Mesodermal cell (in vitro differentiated cells): ENCODE results near the gene CELSR1.

ENCODE experiments used
- H3K27ac ChIP-seq: 2 replicates; pipeline ENCODE4 v1.7.0; 2013; ENCODE audit warnings: mild to moderate bottlenecking, low read depth, low read length, moderate library complexity; ENCODE audit not compliant: severe bottlenecking
- H3K36me3 ChIP-seq: 2 replicates; pipeline ENCODE4 v1.7.1; 2013; ENCODE audit warnings: mild to moderate bottlenecking, low read length, moderate library complexity; ENCODE audit not compliant: control insufficient read depth, insufficient read depth
- H3K4me1 ChIP-seq: one replicate; pipeline ENCODE4 v1.7.1; 2013; ENCODE audit warnings: mild to moderate bottlenecking, low read length; ENCODE audit not compliant: insufficient read depth, control insufficient read depth, poor library complexity, severe bottlenecking
- H3K4me3 ChIP-seq: 2 replicates; pipeline ENCODE4 v1.7.0; 2013; ENCODE audit warnings: low read length, control low read depth, mild to moderate bottlenecking; ENCODE audit not compliant: insufficient read depth, poor library complexity, severe bottlenecking; ENCODE audit errors: extremely low read depth
- H3K9me3 ChIP-seq: 2 replicates; pipeline ENCODE4 v1.7.1; 2013; ENCODE audit warnings: mild to moderate bottlenecking, low read length, moderate library complexity; ENCODE audit not compliant: control insufficient read depth
- WGBS, 2 experiments: methylation state at CpG; one replicate each; pipeline ENCODE4 v1.1.5; 2013; ENCODE audit warnings: missing lambda C conversion rate in 2 of 2; ENCODE audit not compliant: insufficient coverage in 2 of 2; 5-methylcytosine and 5-hydroxymethylcytosine counted together

Gene CELSR1

GRCh38 chr22:46447906-46448305 lies 89.5 kb downstream of the CELSR1 start:
- no peaks in the 10 kb centered on the region for H3K4me1 ChIP-seq
- 87 to 96% methylated on average over 3 to 5 of the region's 5 CpGs for WGBS, 2 experiments
- no peaks in the 10 kb centered on the region for H3K9me3 ChIP-seq
- H3K4me3 ChIP-seq, result no peak overlapping the region
- no peaks in the 10 kb centered on the region for H3K36me3 ChIP-seq
- H3K27ac ChIP-seq, result no peak overlapping the region

DNA sequence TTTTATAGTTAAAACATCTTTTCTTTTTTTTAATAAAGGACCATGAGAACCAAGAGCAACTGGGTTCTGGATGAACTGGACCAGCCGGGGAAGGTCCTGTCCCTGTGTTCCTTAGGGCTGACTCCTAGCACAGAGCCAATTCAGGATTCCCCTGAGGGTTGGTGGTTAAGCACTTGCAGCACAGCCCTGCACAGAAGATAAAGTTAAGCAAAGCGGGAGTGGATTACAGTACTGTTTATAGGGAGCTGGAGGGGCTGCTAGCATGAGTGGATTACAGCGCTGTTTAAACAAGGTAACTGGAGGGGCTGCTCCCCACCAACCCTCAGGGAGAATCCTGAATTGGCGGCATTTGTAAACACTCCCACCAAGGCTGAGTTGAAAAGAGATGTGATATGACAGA lies 90.6 kb downstream of the CELSR1 start:
- no peaks in the 10 kb centered on the region for H3K36me3 ChIP-seq

DNA sequence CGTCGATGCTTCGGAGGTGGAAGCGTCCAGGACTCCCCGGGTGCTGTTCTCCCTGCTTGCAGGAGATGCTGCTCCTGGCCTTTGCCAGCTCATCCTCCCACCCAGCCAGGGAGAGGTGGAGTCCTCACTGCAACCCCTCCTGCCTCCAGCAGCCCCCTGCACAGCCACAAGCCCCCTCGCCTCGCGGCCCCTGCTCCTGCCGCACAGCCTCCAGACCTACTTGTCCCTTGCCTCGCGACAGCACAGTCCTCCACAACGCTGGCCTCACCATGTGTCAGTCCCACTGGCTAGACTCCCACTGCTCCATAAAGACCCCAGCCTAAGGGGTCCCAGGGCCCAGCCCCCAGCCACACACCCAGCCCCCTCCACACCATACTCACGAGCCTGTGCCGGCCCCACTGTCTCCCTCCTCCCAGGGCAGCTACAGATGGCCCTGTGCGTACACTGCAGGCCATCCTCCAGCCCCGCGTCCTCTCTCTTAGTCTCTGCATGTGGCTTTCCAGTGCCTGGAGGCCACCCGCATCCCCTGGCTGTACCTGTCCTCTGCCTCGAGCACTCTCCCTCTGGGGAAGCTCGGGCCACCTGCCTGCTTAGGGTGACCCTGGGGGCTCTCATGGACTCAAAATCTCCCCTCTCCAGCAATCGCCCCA lies 91.5 kb downstream of the CELSR1 start:
- no peaks in the 10 kb centered on the region for H3K4me1 ChIP-seq
- H3K9me3 ChIP-seq, result no peaks in the 10 kb centered on the region
- WGBS, 2 experiments, result 85 to 89% methylated on average over 20 of the region's 21 CpGs
- H3K4me3 ChIP-seq, result no peak overlapping the region
- H3K36me3 ChIP-seq, result no peaks in the 10 kb centered on the region
- H3K27ac ChIP-seq, result no peak overlapping the region

More for the DNA sequence above, 90.6 kb downstream of the CELSR1 start:
- Histone ChIP-seq H3K4me1 (no peaks in the 10 kb centered on the region), H3K4me3 (no peak overlapping the region), H3K9me3 (no peaks in the 10 kb centered on the region), H3K27ac (no peak overlapping the region)
- WGBS, 2 experiments, result 89 to 100% methylated on average over 2 to 3 of the region's 4 CpGs

GRCh38 chr22:46444390-46444854 lies 93.0 kb downstream of the CELSR1 start:
- Histone ChIP-seq H3K4me3 (no peak overlapping the region), H3K4me1 (no peaks in the 10 kb centered on the region), H3K27ac (no peak overlapping the region), H3K36me3 (no peaks in the 10 kb centered on the region), H3K9me3 (no peaks in the 10 kb centered on the region)
- WGBS, 2 experiments, result 86 to 88% methylated on average over 7 to 10 of the region's 10 CpGs

DNA sequence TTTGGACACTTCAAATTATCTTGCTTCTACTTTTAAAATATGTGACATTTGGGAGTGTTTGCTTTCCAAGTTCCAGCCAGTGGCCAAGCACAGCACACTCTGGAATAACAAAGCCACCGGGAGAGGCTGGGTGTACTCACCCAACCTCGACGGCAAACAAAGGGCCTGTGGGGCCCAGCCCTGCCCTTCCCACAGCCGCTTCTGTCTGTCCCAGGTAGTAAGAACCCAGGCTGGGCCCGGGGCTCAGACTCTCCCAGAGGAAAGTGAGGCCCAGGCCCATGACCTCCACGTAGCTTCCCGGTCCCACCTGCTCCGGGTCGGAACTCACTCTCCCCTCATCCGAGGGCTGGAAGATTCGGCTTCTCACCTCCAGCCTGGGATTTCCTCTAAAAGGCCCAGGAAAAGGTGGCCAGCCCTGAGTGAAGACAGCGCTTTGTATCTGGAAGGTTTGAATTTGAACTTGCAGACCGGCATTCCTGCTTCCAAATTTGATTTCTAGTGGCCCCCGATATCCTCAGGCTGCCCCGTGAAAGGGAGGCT lies 93.5 kb downstream of the CELSR1 start:
- H3K9me3 ChIP-seq, result no peaks in the 10 kb centered on the region
- H3K36me3 ChIP-seq, result no peaks in the 10 kb centered on the region
- 76 to 84% methylated on average over 12 to 15 of the region's 15 CpGs for WGBS, 2 experiments
- H3K4me3 ChIP-seq, result no peak overlapping the region
- H3K27ac ChIP-seq, result no peak overlapping the region
- H3K4me1 ChIP-seq, result no peaks in the 10 kb centered on the region

DNA sequence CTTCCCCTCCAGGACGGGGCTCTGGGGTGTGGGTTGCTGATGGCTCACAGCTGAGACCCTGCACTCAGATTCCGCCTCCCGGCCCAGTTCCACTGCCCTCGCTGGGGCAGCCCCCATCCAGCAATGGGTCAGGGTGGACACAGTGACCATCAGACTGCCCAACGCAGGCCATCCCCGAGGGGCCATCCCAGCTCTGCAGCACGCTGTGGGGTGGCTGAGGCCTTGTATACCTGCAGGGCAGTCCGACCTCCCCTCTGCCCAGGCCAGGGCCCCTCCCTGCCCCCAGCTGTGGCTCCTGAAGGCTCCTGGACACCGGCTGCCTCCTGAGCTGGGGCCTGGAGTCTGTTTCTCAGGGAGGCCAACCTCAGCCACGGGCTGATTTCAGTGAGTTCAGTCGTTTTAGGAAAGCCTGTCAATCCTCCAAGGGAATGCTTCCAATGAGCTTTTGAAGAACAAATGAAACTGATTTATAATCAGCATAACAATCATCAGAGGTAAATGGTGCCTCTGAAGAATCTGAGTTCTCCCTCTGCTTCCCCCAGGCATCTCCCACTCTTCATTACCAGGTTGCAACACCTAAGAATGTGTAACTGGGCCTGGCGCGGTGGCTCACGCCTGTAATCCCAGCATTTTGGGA lies 95.1 kb downstream of the CELSR1 start:
- H3K36me3 ChIP-seq, result no peaks in the 10 kb centered on the region
- no peak overlapping the region for H3K27ac ChIP-seq
- no peaks in the 10 kb centered on the region for H3K4me1 ChIP-seq
- H3K9me3 ChIP-seq, result no peaks in the 10 kb centered on the region
- WGBS, 2 experiments, result 87 to 96% methylated on average over 8 to 12 of the region's 14 CpGs
- no peak overlapping the region for H3K4me3 ChIP-seq

DNA sequence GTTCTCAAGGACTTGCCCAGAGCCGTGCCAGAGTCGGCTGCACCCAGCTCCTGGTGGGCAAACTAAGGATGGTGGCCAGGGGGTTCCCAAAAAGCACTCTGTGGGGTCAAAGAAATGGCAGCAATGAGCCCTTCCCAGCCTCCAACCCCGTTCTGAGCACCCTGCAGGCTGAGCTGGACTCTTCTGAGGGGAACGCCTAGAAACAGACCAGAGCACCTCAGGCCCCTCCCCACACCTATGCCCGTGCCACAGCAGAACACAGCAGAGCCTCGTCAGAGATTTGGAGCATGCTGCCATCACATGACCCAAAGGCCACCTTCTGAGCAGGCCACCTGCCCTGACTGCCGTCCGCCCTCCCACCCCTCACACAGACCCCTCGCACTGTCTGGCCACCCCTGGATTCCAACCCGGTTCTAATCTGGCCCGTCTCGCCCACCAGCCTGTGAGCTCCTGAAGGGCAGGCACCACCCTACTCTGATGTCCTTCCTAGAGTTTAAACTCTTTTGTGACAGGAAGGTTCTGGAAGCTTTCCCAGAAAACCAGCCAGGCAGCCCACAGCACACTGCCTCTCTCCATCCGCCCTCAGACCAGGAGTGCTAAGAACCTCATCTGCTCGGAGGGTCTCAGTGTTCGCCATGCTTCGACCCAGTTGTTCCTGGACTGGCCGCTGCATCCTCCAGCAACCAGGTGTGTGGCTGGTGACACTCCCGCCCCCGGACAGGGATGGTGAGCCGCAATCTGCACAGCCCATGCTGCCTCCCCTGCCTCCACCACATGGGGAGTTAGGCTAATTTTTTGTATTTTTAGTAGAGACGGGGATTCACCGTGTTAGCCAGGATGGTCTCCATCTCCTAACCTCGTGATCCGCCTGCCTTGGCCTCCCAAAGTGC lies 97.6 kb downstream of the CELSR1 start:
- 92 to 100% methylated on average over 19 to 21 of the region's 24 CpGs for WGBS, 2 experiments

DNA sequence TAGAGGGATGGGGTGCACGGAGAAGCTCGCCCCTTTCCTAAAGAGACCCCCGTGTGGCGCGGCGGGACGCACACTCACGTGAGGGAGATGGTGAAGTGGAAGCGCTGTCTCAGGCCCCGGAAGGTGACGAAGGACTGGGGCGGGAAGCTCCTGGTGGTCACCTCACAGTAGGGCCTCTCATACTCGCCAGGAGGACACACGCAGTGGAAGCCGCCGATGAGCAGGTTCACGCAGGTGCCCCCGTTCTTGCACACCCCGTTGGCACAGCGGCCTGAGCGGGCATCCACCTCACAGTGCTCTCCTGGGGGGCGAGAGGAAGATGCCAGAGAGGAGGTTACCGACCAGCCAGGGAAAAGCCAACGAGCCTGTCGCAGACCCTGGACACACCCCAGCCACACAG lies 98.3 kb downstream of the CELSR1 start:
- 94 to 96% methylated on average over 23 to 25 of the region's 25 CpGs for WGBS, 2 experiments
- Histone ChIP-seq H3K36me3 (no peaks in the 10 kb centered on the region), H3K4me1 (no peaks in the 10 kb centered on the region), H3K4me3 (no peak overlapping the region), H3K9me3 (no peaks in the 10 kb centered on the region), H3K27ac (no peak overlapping the region)

More for the DNA sequence above, 97.6 kb downstream of the CELSR1 start:
- Histone ChIP-seq H3K9me3 (no peaks in the 10 kb centered on the region), H3K36me3 (no peaks in the 10 kb centered on the region), H3K27ac (no peak overlapping the region), H3K4me1 (no peaks in the 10 kb centered on the region), H3K4me3 (no peak overlapping the region)

- WGBS, 2 experiments, result 90 to 95% methylated on average over 15 to 19 of the region's 21 CpGs
- Histone ChIP-seq H3K36me3 (no peaks in the 10 kb centered on the region), H3K27ac (no peak overlapping the region), H3K4me1 (no peaks in the 10 kb centered on the region), H3K4me3 (no peak overlapping the region), H3K9me3 (no peaks in the 10 kb centered on the region)
Observed at GRCh38 chr22:46437671-46438440, 99.6 kb downstream of the CELSR1 start.

- H3K27ac ChIP-seq, result no peak overlapping the region
- no peak overlapping the region for H3K4me3 ChIP-seq
- 94 to 97% methylated on average over 7 to 8 of the region's 8 CpGs for WGBS, 2 experiments
- H3K36me3 ChIP-seq, result no peaks in the 10 kb centered on the region
- no peaks in the 10 kb centered on the region for H3K4me1 ChIP-seq
- no peaks in the 10 kb centered on the region for H3K9me3 ChIP-seq
Observed at GRCh38 chr22:46436595-46437175, 100.7 kb downstream of the CELSR1 start.
